BJ (cell line): Measurements from ENCODE around the gene GREB1. TPM values are rescaled to one million over a fixed set of nuclear protein-coding genes. Genes with fewer than 3 reads are reported as not detected.
A peak's percentile ranks its signal among the peaks of the same experiment; 100 is the strongest.

Experiments
- CTCF ChIA-PET: fragments of 350-600 bp; formaldehyde crosslinking; extraction: SDS; loops from one replicate; lab custom pipeline; 2021; ENCODE audit warnings: antibody characterized with exemption, inconsistent platforms; lab: Yijun Ruan, JAX
- POLR2A ChIA-PET: fragments of 300-600 bp; sonication (Branson Sonifier 250); formaldehyde crosslinking; extraction: SDS; loops from one replicate; lab custom pipeline; 2021; ENCODE audit warnings: antibody characterized with exemption; lab: Charles Lee
- DNase-seq: peaks from one replicate; pipeline ENCODE4 v3.0.0-alpha.2; 2011; ENCODE audit warnings: low read depth
- H3K27me3 ChIP-seq: 2 replicates; pipeline ENCODE4 v1.6.0; 2011; ENCODE audit warnings: low read length; ENCODE audit not compliant: control insufficient read depth, insufficient read depth
- H3K36me3 ChIP-seq: 2 replicates; pipeline ENCODE4 v1.5.1; 2011; ENCODE audit warnings: low read length; ENCODE audit not compliant: control insufficient read depth, insufficient read depth
- H3K4me3 ChIP-seq: 2 replicates; pipeline ENCODE4 v1.5.1; 2011; ENCODE audit warnings: low read depth, mild to moderate bottlenecking, control low read depth, low read length
- polyA plus RNA-seq: library from polyadenylated mRNA; depleted of rRNA; stranded (reverse); fragments of >200 nt; gene quantifications from 2 replicates; pipeline ENCODE4 v1.2.3, GENCODE V29; 2011; rRNA removed
- small RNA-seq: library from RNA; depleted of rRNA; stranded (forward); fragments of <200 nt; gene quantifications from one replicate; pipeline ENCODE3, GENCODE V24; 2012; ENCODE audit warnings: low replicate concordance, low read depth; ENCODE audit not compliant: insufficient read length
- TF ChIP-seq, protein P1 (sequence below): IDR thresholded peaks from 2 replicates; pipeline ENCODE4 v1.5.1; 2011; ENCODE audit warnings: low read depth, mild to moderate bottlenecking, control low read depth, inconsistent platforms, low read length, moderate library complexity; ENCODE audit not compliant: insufficient read depth

The GREB1 gene
- polyA plus RNA-seq, 1 experiment: not detected

DNA sequence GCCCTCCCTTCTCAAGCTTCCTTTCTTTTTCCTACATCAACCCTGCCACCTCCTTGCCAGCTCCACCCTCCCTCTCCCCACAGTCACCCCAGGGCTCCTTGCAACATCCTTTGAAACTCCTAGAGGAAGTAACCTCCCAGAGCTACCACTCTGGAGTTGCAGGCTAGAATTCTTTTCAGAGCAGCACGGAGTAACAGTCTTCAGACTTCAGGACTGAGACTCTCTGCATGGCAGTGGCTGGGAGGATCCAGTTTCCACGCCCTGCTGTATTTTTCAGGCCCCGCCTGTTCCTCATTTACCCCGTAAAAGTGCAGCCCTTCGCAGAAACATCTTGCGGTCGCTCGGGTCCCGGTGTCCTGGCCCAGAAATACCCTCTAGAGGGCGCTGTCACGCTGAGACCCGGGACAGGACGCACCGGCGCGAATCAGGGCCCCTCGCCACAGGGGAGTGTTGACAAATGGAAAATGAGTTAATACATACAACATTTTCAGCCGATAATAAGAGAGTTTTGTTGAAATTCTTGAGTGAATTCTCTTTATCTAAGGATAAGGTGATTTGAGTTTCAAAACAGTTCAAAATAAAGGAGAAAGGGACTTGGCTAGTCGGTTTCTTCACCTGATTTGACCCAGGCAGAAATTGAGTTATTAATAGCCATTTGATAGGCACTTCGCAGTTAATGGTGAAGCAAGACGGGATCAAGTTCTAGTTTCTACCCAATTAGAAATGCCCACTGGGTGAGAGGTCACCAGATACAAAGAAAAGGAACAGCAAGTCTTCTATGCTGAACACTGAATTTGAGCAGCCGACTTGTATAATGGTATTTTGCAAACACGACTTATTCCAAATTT, 154.6 kb downstream of the GREB1 start:
- TF ChIP-seq, protein P1, sequence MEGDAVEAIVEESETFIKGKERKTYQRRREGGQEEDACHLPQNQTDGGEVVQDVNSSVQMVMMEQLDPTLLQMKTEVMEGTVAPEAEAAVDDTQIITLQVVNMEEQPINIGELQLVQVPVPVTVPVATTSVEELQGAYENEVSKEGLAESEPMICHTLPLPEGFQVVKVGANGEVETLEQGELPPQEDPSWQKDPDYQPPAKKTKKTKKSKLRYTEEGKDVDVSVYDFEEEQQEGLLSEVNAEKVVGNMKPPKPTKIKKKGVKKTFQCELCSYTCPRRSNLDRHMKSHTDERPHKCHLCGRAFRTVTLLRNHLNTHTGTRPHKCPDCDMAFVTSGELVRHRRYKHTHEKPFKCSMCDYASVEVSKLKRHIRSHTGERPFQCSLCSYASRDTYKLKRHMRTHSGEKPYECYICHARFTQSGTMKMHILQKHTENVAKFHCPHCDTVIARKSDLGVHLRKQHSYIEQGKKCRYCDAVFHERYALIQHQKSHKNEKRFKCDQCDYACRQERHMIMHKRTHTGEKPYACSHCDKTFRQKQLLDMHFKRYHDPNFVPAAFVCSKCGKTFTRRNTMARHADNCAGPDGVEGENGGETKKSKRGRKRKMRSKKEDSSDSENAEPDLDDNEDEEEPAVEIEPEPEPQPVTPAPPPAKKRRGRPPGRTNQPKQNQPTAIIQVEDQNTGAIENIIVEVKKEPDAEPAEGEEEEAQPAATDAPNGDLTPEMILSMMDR: peak; percentile 86
- H3K27me3 ChIP-seq: peaks cover 13% of the 10 kb centered on the region
- DNase-seq: no peak
- H3K4me3 ChIP-seq: peak overlapping the region; percentile 25
- ChIA-PET CTCF (interaction anchor here (0.6 to 19.9 kb wide), 36 partner anchors 8 to 1318 kb away, joined by 3 to 423 read pairs (median 5); partner anchors contain the start of genes LPIN1 and NTSR2), POLR2A (interaction anchor here (0.6 kb wide), 1 partner anchor 58 kb away, joined by 9 read pairs; the partner anchor contains the start of gene LPIN1)
- H3K36me3 ChIP-seq: no peaks in the 10 kb centered on the region

DNA sequence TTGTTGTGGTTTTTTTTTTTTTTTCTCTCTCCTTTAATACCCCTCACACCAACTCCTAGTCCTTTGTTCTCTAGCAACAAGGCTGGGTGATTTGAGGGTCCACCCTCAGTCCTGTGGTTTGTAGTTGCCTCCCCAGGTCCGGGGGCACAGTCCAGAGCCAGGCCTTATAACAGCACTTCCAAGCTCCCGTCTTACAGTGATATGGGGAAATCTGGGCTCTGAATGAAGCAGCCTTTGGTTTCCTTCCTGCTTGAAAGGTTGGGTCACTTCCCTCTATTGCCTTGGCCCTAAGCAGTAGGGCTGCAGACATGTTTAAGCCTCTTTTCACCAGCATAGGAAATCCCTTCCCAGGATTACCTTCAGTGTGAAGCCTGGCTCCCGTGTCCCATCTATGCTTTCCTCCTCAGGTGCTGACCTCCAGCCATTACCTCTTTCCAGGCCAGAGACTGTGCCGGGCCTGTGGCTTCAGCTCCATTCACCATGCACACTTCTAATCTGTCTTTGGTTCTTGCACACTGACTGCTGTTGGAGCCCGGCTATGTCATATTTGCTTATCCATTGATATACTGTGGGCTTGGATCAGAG, 157.3 kb downstream of the GREB1 start:
- Histone ChIP-seq H3K36me3 (no peaks in the 10 kb centered on the region), H3K4me3 (no peak overlapping the region), H3K27me3 (no peaks in the 10 kb centered on the region)
- POLR2A ChIA-PET: no interaction called here
- TF ChIP-seq, protein P1: no peak
- no peak for DNase-seq
- CTCF ChIA-PET: interaction anchor here (1.6 to 19.9 kb wide), 2 partner anchors 55 to 92 kb away, joined by 3 to 423 read pairs; partner anchors contain the start of gene LPIN1

Small RNA genes lying within 50 kb of the gene (small RNA-seq; reads per million reads assigned to genes)
- gene MIR4429 (not detected), gene RN7SL674P (not detected), gene RNA5SP84 (not detected), gene RNU2-13P (4.8 reads per million, percentile 60 among the genes with 10 or more reads in this experiment)

Other genes starting within 250 kb of the GREB1 start
- 6.0 and 15.3 TPM in 2 replicates for gene ROCK2, start 189.4 kb upstream of the GREB1 start, polyA plus RNA-seq
- gene E2F6, start 67.9 kb upstream of the GREB1 start, polyA plus RNA-seq: 4.9 and 7.9 TPM in 2 replicates
- not detected in 2 replicates for gene NTSR2, start 136.2 kb downstream of the GREB1 start, polyA plus RNA-seq
- gene LPIN1, start 212.6 kb downstream of the GREB1 start, polyA plus RNA-seq: 20.7 and 20.8 TPM in 2 replicates